Body of pancreas (tissue), 4 donors: Measurements from ENCODE around the gene GSC.

ENCODE experiments used
- POLR2A ChIP-seq, 3 donors: fragments of 450-650 bp; IDR thresholded peaks; one replicate each; pipeline ENCODE4 v1.6.1; 2016; ENCODE audit warnings: antibody characterized with exemption in 3 of 3, mild to moderate bottlenecking in 2 of 3
- TF ChIP-seq, protein P1 (sequence below), 7 experiments: fragments of 450-650 bp in 4 of 7; fragments of 200-600 bp in 3 of 7; sonication (generic) in 3 of 7; IDR thresholded peaks; one replicate each; pipeline ENCODE4 v1.5.1; 2016 to 2019; ENCODE audit warnings: antibody characterized with exemption in 7 of 7

DNA sequence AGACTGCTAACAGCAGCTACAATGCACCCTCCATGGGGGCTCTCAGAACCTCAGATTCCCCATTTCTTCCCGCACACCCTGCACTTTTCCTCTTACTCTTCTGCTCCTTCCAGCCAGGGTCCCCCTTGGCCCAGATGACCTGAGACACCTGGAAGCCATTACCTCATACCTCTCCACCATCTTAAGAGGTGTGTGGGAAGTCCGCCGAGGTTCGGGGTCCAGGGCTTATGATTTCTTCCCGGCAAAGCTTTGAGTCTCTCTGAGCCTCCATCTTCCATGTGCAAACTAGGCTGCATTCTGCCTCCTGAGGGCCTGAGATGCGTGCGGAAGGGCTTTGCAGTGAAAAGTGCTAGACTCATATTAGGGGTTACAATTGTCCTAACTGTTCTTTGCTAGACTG is 5.3 kb downstream of the GSC start:
- TF ChIP-seq, protein P1, sequence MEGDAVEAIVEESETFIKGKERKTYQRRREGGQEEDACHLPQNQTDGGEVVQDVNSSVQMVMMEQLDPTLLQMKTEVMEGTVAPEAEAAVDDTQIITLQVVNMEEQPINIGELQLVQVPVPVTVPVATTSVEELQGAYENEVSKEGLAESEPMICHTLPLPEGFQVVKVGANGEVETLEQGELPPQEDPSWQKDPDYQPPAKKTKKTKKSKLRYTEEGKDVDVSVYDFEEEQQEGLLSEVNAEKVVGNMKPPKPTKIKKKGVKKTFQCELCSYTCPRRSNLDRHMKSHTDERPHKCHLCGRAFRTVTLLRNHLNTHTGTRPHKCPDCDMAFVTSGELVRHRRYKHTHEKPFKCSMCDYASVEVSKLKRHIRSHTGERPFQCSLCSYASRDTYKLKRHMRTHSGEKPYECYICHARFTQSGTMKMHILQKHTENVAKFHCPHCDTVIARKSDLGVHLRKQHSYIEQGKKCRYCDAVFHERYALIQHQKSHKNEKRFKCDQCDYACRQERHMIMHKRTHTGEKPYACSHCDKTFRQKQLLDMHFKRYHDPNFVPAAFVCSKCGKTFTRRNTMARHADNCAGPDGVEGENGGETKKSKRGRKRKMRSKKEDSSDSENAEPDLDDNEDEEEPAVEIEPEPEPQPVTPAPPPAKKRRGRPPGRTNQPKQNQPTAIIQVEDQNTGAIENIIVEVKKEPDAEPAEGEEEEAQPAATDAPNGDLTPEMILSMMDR (IDR thresholded peaks at IDR 0.05): no peak
- no peak for TF ChIP-seq POLR2A (IDR thresholded peaks at IDR 0.05)
